Calu3 (cell line): ENCODE results near the gene ZBTB47. TPM values are rescaled to one million over a fixed set of nuclear protein-coding genes. Genes with fewer than 3 reads are reported as not detected.

Experiments
- BruUV-seq: library from RNA; stranded (reverse); fragments of 400-500 nt; replicated peaks from 2 replicates; lab custom pipeline; 2021; lab: Mats Ljungman, UMichigan
- CTCF ChIA-PET: fragments of 300-600 bp; sonication (Branson Sonifier 250); formaldehyde crosslinking; loops from one replicate; lab custom pipeline; 2022; ENCODE audit warnings: antibody characterized with exemption; lab: Charles Lee
- DNase-seq: peaks from one replicate; pipeline ENCODE4 v3.0.0; 2022
- H3K27ac Mint-ChIP-seq: one replicate; pipeline ENCODE4 v1.8.0; 2022; ENCODE audit warnings: mixed read lengths; ENCODE audit not compliant: unreplicated experiment
- H3K27me3 Mint-ChIP-seq: one replicate; pipeline ENCODE4 v1.8.0; 2022; ENCODE audit warnings: mixed read lengths; ENCODE audit not compliant: unreplicated experiment
- H3K36me3 Mint-ChIP-seq: one replicate; pipeline ENCODE4 v1.8.0; 2022; ENCODE audit warnings: mild to moderate bottlenecking, moderate library complexity, mixed read lengths; ENCODE audit not compliant: insufficient read depth, unreplicated experiment
- H3K4me1 Mint-ChIP-seq: one replicate; pipeline ENCODE4 v1.8.0; 2022; ENCODE audit warnings: mild to moderate bottlenecking, low read depth, mixed read lengths; ENCODE audit not compliant: unreplicated experiment
- H3K4me3 Mint-ChIP-seq: one replicate; pipeline ENCODE4 v1.8.0; 2022; ENCODE audit warnings: mild to moderate bottlenecking, low read depth, moderate library complexity, mixed read lengths; ENCODE audit not compliant: unreplicated experiment
- H3K9me3 Mint-ChIP-seq: one replicate; pipeline ENCODE4 v1.8.0; 2022; ENCODE audit warnings: low read depth, mixed read lengths; ENCODE audit not compliant: unreplicated experiment
- intact Hi-C: fragments of 100-400 bp; cut with micrococcal nuclease; formaldehyde crosslinking; loops from one replicate; pipeline ENCODE4 v1.10.0; 2022; ENCODE audit not compliant: unreplicated experiment
- total RNA-seq: library from RNA; stranded (reverse); gene quantifications from 2 replicates; pipeline ENCODE4 v1.2.3, GENCODE V29; 2022
- TF ChIP-seq, protein P1 (sequence below): fragments of 200-600 bp; IDR thresholded peaks from one replicate; pipeline ENCODE4 v1.8.0; 2022; ENCODE audit warnings: antibody characterized with exemption; ENCODE audit not compliant: unreplicated experiment

The ZBTB47 gene
- total RNA-seq, 1 experiment from 2014 or later = 7.2 TPM

GRCh38 chr3:42714171-42714852 lies 60.8 kb downstream of the ZBTB47 start:
- intact Hi-C loops = no loop called here
- CTCF ChIA-PET = no interaction called here
- Mint-ChIP-seq H3K27me3 (peaks cover 35% of the 10 kb centered on the region), H3K27ac (no peak overlapping the region), H3K4me1 (no peaks in the 10 kb centered on the region), H3K9me3 (no peaks in the 10 kb centered on the region), H3K4me3 (no peak overlapping the region), H3K36me3 (no peaks in the 10 kb centered on the region)
- BruUV-seq = no TSS peak
- TF ChIP-seq, protein P1, sequence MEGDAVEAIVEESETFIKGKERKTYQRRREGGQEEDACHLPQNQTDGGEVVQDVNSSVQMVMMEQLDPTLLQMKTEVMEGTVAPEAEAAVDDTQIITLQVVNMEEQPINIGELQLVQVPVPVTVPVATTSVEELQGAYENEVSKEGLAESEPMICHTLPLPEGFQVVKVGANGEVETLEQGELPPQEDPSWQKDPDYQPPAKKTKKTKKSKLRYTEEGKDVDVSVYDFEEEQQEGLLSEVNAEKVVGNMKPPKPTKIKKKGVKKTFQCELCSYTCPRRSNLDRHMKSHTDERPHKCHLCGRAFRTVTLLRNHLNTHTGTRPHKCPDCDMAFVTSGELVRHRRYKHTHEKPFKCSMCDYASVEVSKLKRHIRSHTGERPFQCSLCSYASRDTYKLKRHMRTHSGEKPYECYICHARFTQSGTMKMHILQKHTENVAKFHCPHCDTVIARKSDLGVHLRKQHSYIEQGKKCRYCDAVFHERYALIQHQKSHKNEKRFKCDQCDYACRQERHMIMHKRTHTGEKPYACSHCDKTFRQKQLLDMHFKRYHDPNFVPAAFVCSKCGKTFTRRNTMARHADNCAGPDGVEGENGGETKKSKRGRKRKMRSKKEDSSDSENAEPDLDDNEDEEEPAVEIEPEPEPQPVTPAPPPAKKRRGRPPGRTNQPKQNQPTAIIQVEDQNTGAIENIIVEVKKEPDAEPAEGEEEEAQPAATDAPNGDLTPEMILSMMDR = no peak
- DNase-seq = no peak

Other genes with a start within 250 kb of the ZBTB47 start
- not detected in 2 replicates for gene LYZL4, start 243.1 kb upstream of the ZBTB47 start, total RNA-seq
- gene VIPR1, start 151.1 kb upstream of the ZBTB47 start, total RNA-seq = 16.6 and 19.2 TPM in 2 replicates
- 32.1 and 42.3 TPM in 2 replicates for gene SEC22C, start 71.7 kb upstream of the ZBTB47 start, total RNA-seq
- 23.7 and 25.3 TPM in 2 replicates for gene SS18L2, start 62.8 kb upstream of the ZBTB47 start, total RNA-seq
- 61.3 and 70.0 TPM in 2 replicates for gene NKTR, start 53.0 kb upstream of the ZBTB47 start, total RNA-seq
- gene KLHL40, start 31.8 kb downstream of the ZBTB47 start, total RNA-seq = not detected in 2 replicates
- gene HHATL, start 49.1 kb downstream of the ZBTB47 start, total RNA-seq = not detected in 2 replicates
- gene CCDC13, start 119.6 kb downstream of the ZBTB47 start, total RNA-seq = 0.66 and 0.68 TPM in 2 replicates
- 88.1 and 90.4 TPM in 2 replicates for gene HIGD1A, start 150.8 kb downstream of the ZBTB47 start, total RNA-seq
- 0.45 and 1.5 TPM in 2 replicates for gene ACKR2, start 155.7 kb downstream of the ZBTB47 start, total RNA-seq
- gene CYP8B1, start 222.2 kb downstream of the ZBTB47 start, total RNA-seq = not detected in 2 replicates